Spinal cord (tissue), 10 donors: Measurements from ENCODE around the gene GRPR. TPM values are rescaled to one million over a fixed set of nuclear protein-coding genes. Genes with fewer than 3 reads are reported as not detected.
"Not testable (repeated sequence)": the region's sequence is repeated elsewhere in the genome, so short reads cannot be mapped to it uniquely, and the experiment has no call there.

Source experiments
- DNase-seq, 6 donors: peaks; one replicate each; pipeline versions ENCODE4 v3.0.0 to v3.0.0-alpha.2; 2013 to 2015; ENCODE audit warnings: low spot score in 6 of 6, low read depth in 4 of 6
- H3K27ac ChIP-seq: one replicate; pipeline ENCODE4 v1.5.1; 2013; ENCODE audit warnings: low read depth, low read length, control low read depth
- H3K27me3 ChIP-seq: one replicate; pipeline ENCODE4 v1.6.1; 2013; ENCODE audit warnings: low read length; ENCODE audit not compliant: control insufficient read depth, insufficient read depth
- H3K36me3 ChIP-seq: one replicate; pipeline ENCODE4 v1.6.1; 2013; ENCODE audit warnings: low read length; ENCODE audit not compliant: control insufficient read depth, insufficient read depth
- H3K4me1 ChIP-seq: one replicate; pipeline ENCODE4 v1.6.1; 2013; ENCODE audit warnings: low read length; ENCODE audit not compliant: control insufficient read depth, insufficient read depth
- H3K4me3 ChIP-seq: one replicate; pipeline ENCODE4 v1.5.1; 2013; ENCODE audit warnings: low read depth, low read length, control low read depth
- H3K9me3 ChIP-seq: one replicate; pipeline ENCODE4 v1.6.1; 2013; ENCODE audit warnings: low read length; ENCODE audit not compliant: control insufficient read depth, insufficient read depth
- WGBS: methylation state at CpG from one replicate; pipeline ENCODE4 v1.1.5; 2013; ENCODE audit warnings: missing lambda C conversion rate; ENCODE audit not compliant: insufficient coverage; 5-methylcytosine and 5-hydroxymethylcytosine counted together
- polyA plus RNA-seq, 2 donors: library from polyadenylated mRNA; unstranded; fragments of 120-200 nt; gene quantifications; one replicate each; pipeline ENCODE4 v1.2.1, GENCODE V29; 2013; ENCODE audit not compliant: insufficient read length in 2 of 2
- total RNA-seq, 2 donors: library from RNA; depleted of rRNA in 1 of 2; stranded (reverse); fragments of 120-200 nt in 1 of 2; fragments of >200 nt in 1 of 2; gene quantifications; one replicate each; pipeline versions ENCODE4 v1.2.3 to v1.2.4, GENCODE V29; 2013 to 2014
- donor health status: healthy.

GRPR gene
- total and polyA plus RNA-seq, 4 donors: 0.47 to 2.8 (median 0.60) TPM

DNA sequence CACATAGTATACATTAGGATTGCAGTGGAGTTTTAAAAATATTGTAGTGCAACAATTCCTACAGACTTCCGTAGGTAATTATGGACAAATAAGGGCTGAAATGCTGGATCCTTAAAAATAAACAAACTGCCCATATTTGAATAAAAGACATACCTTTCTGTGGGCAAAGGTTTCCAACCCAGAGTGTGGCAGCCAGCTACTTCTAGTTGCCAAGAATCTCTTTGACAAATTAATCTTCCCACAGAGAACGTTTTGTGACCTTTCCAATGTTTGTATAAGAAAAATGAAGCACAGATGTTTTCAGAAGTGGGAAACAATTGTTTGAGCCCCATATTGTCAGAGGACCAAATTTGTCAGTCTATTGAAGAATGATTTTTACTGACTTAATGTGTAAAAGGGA is 21.1 kb downstream of the GRPR start:
- Histone ChIP-seq H3K27me3 (peaks cover 21% of the 10 kb centered on the region), H3K9me3 (no peaks in the 10 kb centered on the region), H3K36me3 (no peaks in the 10 kb centered on the region), H3K4me1 (no peaks in the 10 kb centered on the region), H3K27ac (no peak overlapping the region), H3K4me3 (no peak overlapping the region)
- WGBS: no CpG with 5 or more reads among the region's 2 CpGs
- no peak for DNase-seq

DNA sequence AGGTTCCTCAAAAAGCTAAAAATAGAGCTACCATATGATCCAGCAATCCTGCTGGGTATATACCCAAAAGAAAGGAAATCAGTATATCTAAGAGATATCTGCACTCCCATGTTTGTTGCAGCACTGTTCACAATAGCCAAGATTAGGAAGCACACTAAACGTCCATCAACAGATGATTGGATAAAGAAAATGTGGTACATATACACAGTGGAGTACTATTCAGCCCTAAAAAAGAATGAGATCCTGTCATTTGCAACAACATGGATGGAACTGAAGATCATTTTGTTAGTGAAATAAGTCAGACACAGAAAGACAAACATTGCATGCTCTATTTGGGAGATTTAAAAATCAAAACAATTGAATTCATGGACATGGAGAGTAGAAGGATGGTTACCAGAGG is 21.7 kb downstream of the GRPR start:
- H3K27me3 ChIP-seq: peaks cover 21% of the 10 kb centered on the region
- H3K27ac ChIP-seq, H3K9me3 ChIP-seq, H3K36me3 ChIP-seq, H3K4me3 ChIP-seq, DNase-seq, H3K4me1 ChIP-seq: not testable (repeated sequence)
- WGBS: no CpG with 5 or more reads among the region's 1 CpG

DNA sequence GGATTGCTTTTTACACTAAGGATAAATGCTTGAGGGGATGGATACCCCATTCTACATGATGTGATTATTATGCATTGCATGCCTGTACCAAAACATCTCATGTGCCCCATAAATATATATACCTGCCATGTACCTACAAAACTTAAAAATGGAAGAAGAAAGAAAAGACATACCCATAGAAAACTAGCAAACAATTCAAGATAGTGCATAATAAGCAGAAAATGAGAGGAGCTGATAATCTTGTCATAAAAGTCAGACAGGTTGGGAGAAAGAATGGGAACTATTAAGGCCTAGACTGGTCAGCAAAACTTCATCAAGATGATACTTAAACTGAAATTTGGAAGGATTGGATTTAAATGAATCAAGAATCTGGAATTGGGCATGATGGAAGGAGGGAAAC is 22.3 kb downstream of the GRPR start:
- Histone ChIP-seq H3K4me3 (no peak overlapping the region), H3K27me3 (peaks cover 18% of the 10 kb centered on the region), H3K9me3 (no peaks in the 10 kb centered on the region), H3K27ac (no peak overlapping the region), H3K36me3 (no peaks in the 10 kb centered on the region), H3K4me1 (no peaks in the 10 kb centered on the region)
- no peak for DNase-seq

DNA sequence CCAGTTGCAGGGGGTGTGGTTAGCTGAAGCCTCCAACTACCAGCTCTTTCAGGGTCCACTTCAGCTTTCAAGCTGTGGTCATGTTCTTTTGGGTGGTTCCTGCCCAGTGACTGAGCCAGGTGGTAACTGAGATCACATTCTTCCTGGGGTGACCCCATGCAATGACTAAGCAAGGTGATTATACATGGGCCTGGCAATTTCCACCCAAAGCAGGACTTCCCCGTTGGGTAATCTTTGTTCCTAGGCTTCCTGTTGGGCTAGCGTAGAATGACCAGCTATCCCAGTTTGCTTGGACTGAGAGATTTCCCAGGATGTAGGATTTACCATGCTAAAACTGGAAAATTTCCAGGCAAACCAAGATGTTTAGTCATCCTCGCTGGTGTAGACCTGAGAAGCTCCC is 25.5 kb downstream of the GRPR start:
- H3K36me3 ChIP-seq: no peaks in the 10 kb centered on the region
- H3K4me1 ChIP-seq: no peaks in the 10 kb centered on the region
- H3K4me3 ChIP-seq: no peak overlapping the region
- H3K27ac ChIP-seq: no peak overlapping the region
- WGBS: 100% methylated on average over 3 of the region's 3 CpGs
- DNase-seq: no peak
- no peaks in the 10 kb centered on the region for H3K9me3 ChIP-seq
- H3K27me3 ChIP-seq: peaks cover 12% of the 10 kb centered on the region

DNA sequence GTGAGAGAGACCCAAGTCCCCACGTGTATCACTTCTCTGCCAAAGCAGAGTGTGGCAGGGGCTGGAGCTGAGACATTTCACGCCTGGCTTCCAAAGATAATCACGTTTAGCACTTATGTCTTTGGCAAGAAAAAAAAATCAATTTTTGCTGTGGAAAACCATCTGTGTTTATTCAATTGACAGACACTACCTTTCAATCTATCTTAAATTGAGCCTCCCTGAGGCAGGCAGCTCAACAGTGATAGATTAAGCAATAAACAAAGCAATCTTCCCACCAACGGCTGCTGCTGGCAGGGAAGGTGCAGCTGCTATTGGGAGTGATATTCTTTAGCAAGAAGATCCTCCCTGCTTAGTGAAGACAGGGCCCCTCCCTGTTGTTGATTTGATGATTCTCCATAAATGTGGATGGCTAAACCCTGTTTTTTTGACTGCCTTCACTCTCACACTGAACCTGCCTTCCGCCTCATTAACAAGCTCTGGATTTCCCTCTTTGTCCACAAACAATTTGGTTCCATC is 32.3 kb downstream of the GRPR start:
- 33% methylated on average over 1 of the region's 5 CpGs for WGBS
- Histone ChIP-seq H3K4me1 (no peaks in the 10 kb centered on the region), H3K36me3 (no peaks in the 10 kb centered on the region), H3K9me3 (no peaks in the 10 kb centered on the region), H3K4me3 (no peak overlapping the region), H3K27me3 (peaks cover 16% of the 10 kb centered on the region), H3K27ac (no peak overlapping the region)
- DNase-seq: peak in 2 of 6 donors; percentile 31 to 68

DNA sequence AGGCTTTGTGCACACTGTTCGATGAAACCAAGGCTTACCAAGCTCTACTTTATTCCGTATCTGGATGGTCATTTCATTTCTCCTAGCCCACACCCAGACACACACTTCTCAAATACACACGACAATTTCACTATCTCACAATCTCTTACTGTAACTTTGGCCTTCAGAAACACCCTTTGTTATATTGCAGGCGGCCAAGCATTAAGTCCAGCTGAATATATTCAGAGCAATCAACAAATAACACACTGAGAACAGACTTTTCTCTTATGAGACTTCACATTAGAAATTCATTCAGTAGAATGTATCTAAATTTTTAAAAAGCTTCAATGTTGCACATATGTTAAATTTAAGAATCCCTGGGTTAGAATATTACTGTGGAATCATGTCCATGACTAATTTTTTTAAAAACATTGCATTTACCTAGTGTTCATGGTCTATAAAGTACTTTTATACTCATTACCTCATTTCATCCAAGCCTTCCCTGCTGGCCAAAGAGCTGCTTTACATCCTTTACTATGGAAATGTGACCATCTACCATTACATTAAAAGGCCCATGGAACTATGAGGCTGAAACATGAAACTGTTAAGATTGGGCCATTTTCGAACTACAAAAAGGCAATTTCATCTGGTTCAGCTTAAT is 33.4 kb downstream of the GRPR start:
- WGBS: 96% methylated on average over 4 of the region's 5 CpGs
- DNase-seq: peak in 1 of 6 donors; percentile 2
- no peaks in the 10 kb centered on the region for H3K9me3 ChIP-seq
- H3K27ac ChIP-seq: no peak overlapping the region
- H3K27me3 ChIP-seq: peaks cover 17% of the 10 kb centered on the region
- no peak overlapping the region for H3K4me3 ChIP-seq
- H3K4me1 ChIP-seq: no peaks in the 10 kb centered on the region
- no peaks in the 10 kb centered on the region for H3K36me3 ChIP-seq

DNA sequence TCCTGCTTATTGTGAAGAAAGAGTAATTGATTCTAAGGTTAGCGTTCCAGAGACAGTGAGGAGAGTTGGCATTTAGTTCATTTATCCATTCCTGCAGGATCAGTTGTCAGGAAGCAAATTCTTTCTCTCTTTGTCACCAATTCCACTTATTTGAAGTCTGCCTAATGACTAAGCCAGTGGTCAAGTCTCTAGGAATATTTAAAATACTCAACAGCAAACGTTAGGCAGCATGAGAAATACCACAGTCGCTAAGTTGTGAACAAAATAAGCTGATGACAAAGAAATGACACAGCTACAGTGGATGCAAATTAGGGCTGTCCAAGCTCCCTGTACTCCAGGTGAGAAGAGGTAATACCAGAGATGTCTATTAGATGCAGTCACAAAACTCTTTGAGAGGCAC is 37.4 kb downstream of the GRPR start:
- H3K4me3 ChIP-seq: no peak overlapping the region
- H3K9me3 ChIP-seq: no peaks in the 10 kb centered on the region
- no peaks in the 10 kb centered on the region for H3K4me1 ChIP-seq
- no peak for DNase-seq
- no peaks in the 10 kb centered on the region for H3K36me3 ChIP-seq
- H3K27me3 ChIP-seq: peaks cover 13% of the 10 kb centered on the region
- 100% methylated on average over 1 of the region's 3 CpGs for WGBS
- no peak overlapping the region for H3K27ac ChIP-seq

DNA sequence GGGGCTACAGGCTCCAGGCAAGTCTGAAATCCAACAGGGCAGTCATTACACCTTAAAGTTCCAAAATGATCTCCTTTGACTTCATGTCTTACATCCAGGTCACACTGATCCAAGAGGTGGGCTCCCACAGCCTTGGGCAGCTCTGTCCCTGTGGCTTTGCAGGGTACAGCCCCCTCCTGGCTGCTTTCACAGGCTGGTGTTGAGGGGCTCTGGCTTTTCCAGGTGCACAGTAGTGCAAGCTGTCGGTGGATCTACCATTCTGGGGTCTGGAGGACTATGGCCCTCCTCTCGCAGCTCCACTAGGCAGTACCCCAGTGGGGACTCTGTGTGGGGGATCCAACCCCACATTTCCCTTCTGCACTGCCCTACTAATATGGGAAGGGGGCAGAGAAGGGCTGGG is 37.8 kb downstream of the GRPR start:
- H3K9me3 ChIP-seq, H3K4me3 ChIP-seq: not testable (repeated sequence)
- 89% methylated on average over 2 of the region's 2 CpGs for WGBS

DNA sequence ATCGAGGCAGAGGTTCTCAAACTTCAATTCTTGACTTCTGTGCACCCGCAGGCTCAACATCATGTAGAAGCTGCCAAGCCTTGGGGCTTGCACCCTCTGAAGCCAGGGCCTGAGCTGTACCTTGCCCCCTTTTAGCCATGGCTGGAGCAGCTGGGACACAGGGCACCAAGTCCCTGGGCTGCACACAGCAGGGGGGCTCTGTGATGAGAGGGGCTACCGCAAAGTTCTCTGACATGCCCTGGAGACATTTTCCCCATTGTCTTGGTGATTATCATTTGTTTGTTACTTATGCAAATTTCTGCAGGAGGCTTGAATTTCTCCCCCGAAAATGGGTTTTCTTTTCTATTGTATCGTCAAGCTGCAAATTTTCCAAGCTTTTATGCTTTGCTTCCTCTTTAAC is 39.0 kb downstream of the GRPR start:
- WGBS: 63% methylated on average over 4 of the region's 5 CpGs
- H3K4me3 ChIP-seq: no peak overlapping the region
- no peak overlapping the region for H3K27ac ChIP-seq
- no peaks in the 10 kb centered on the region for H3K9me3 ChIP-seq
- no peaks in the 10 kb centered on the region for H3K4me1 ChIP-seq
- no peak for DNase-seq
- peaks cover 11% of the 10 kb centered on the region for H3K27me3 ChIP-seq
- no peaks in the 10 kb centered on the region for H3K36me3 ChIP-seq

More for the DNA sequence above, 37.8 kb downstream of the GRPR start:
- H3K4me1 ChIP-seq, H3K36me3 ChIP-seq, DNase-seq, H3K27ac ChIP-seq: not testable (repeated sequence)
- H3K27me3 ChIP-seq: peaks cover 13% of the 10 kb centered on the region

DNA sequence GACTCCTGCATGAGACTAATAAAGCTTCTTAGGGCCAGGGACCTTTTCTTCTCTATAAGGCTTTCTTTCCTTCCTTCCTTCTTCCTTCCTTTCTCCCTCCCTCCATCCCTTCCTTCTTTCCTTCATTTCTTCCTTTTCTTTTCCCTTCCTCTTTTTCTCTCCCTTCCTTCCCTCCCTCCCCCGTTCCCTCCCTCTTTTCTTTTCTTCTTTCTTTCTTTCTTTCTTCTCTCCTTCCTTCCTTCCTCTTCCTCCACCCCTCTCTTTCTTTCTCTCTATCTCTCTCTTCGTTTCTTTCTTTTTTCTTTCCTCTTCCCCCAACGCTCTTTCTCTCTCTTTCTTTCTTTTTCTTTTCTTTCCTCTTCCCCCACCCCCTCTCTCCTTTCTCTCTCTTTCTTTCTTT is 41.4 kb downstream of the GRPR start:
- DNase-seq: no peak
- H3K27me3 ChIP-seq: peaks cover 7% of the 10 kb centered on the region
- no peak overlapping the region for H3K27ac ChIP-seq
- no peaks in the 10 kb centered on the region for H3K36me3 ChIP-seq
- H3K4me1 ChIP-seq: no peaks in the 10 kb centered on the region
- no peak overlapping the region for H3K4me3 ChIP-seq
- 88% methylated on average over 3 of the region's 3 CpGs for WGBS
- no peaks in the 10 kb centered on the region for H3K9me3 ChIP-seq
